22Rv1 (cell line): ENCODE measurements around the gene KRT7.
"Not testable (repeated sequence)": the region's sequence is repeated elsewhere in the genome, so short reads cannot be mapped to it uniquely, and the experiment has no call there.

Source experiments
- H3K27ac ChIP-seq: fragments of 450-650 bp; 2 replicates; pipeline ENCODE4 v1.5.1; 2017
- CTCF ChIP-seq: fragments of 450-650 bp; IDR thresholded peaks from 2 replicates; pipeline ENCODE4 v1.5.1; 2017; ENCODE audit warnings: mild to moderate bottlenecking
- ZFX ChIP-seq: fragments of 450-650 bp; IDR thresholded peaks from 2 replicates; pipeline ENCODE4 v1.6.1; 2017; ENCODE audit warnings: antibody characterized with exemption, borderline replicate concordance

Gene KRT7

GRCh38 chr12:52248541-52249461 lies 15.8 kb downstream of the KRT7 start:
- TF ChIP-seq ZFX (no peak), CTCF (no peak)
- no peak overlapping the region for H3K27ac ChIP-seq

- H3K27ac ChIP-seq: no peak overlapping the region
- TF ChIP-seq CTCF (no peak), ZFX (no peak)
Observed at GRCh38 chr12:52249511-52250047, 16.5 kb downstream of the KRT7 start.

- TF ChIP-seq CTCF (no peak), ZFX (no peak)
- no peak overlapping the region for H3K27ac ChIP-seq
Observed at GRCh38 chr12:52250048-52250990, 17.3 kb downstream of the KRT7 start.

DNA sequence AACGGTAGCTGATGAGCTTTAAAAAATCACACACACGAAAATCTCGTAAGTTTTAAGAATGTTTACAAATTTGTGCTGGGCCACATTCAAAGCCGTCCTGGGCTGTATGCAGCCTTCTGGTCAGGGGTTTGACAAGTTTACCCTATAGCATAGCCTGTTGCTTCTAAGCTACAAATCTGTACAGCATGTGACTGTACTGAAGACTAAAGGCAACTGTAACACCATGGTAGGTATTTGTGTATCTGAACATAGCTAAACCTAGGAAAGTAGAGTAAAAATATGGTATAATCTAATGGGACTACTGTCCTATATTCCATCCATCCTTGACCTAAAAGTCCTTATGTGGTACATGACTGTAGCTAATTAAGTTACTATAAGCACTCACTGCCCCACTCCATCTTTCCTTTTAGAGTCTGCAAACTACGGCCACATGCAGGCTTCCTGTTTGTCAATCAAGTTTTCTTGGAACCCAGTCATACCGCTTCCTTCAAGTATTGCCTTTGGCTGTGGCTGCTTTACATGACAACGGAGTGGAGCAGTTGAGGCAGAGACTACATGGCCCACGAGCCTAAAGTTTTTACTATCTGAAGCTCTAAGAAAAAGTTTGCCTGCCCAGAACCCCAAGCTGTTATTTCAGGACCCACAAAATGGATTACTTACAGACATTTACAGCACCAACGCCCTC lies 18.5 kb downstream of the KRT7 start:
- no peak for TF ChIP-seq ZFX
- no peak for TF ChIP-seq CTCF
- H3K27ac ChIP-seq: no peak overlapping the region

- peak; percentile 63 for TF ChIP-seq CTCF
Observed at GRCh38 chr12:52252175-52252615, 19.2 kb downstream of the KRT7 start.

DNA sequence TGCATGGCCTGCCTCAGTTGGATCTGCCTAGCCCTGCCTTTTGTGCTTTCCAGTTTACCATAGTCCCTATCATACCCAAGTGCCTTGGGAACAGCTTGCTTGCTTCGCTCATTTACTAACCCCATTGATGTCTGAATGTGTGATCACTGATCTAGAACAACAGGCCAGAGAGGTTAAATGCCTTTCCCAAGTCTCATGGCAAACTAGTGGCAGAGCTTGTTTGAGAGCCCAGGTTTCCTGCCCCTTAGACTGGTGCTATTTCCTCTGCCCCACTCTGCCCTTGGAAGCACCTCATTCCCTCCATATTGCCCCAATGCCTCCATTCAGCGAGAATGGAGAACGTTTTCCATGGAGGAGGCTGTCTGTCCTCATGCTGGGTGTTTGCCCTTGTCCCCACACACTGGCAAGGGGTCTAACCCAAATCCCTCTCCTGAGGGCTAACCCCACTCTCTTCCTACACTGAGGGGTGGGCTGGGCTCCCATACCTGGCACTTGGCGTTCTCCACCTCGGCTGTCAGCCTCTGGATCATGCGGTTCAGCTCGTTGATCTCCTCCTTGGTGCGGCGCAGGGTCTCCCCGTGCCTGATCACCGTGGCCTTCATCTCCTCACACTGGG lies 19.8 kb downstream of the KRT7 start:
- no peak for TF ChIP-seq ZFX
- no peak for TF ChIP-seq CTCF
- no peak overlapping the region for H3K27ac ChIP-seq

More at GRCh38 chr12:52252175-52252615, 19.2 kb downstream of the KRT7 start:
- H3K27ac ChIP-seq: not testable (repeated sequence)
